GM21360 (cell line): ENCODE measurements around the gene ARFGAP2.

Source experiments
- ATAC-seq: cut with Tn5 transposase; IDR thresholded peaks from one replicate; pipeline ENCODE4 v1.9.1; 2021; ENCODE audit warnings: mild to moderate bottlenecking, moderate library complexity; ENCODE audit not compliant: unreplicated experiment

Gene ARFGAP2

GRCh38 chr11:47187723-47188122 lies 11.0 kb upstream of the ARFGAP2 start:
- ATAC-seq: no peak

GRCh38 chr11:47186700-47187695 lies 10.3 kb upstream of the ARFGAP2 start:
- peak; percentile 19 for ATAC-seq

GRCh38 chr11:47186076-47186699 lies 9.5 kb upstream of the ARFGAP2 start, which contains the start of gene PACSIN3:
TSS of gene PACSIN3 (minus strand) at chr11:47186434. CDS start at chr11:47182727, 3,707 bp downstream.
- ATAC-seq: peak; percentile 53

GRCh38 chr11:47185305-47186075 lies 8.8 kb upstream of the ARFGAP2 start:
- ATAC-seq: peak; percentile 7

GRCh38 chr11:47184711-47185304 lies 8.1 kb upstream of the ARFGAP2 start:
- no peak for ATAC-seq

GRCh38 chr11:47183969-47184368 lies 7.3 kb upstream of the ARFGAP2 start:
- no peak for ATAC-seq

- no peak for ATAC-seq
Measured at GRCh38 chr11:47183031-47183856, 6.6 kb upstream of the ARFGAP2 start.

GRCh38 chr11:47182380-47182779 lies 5.7 kb upstream of the ARFGAP2 start:
- no peak for ATAC-seq

GRCh38 chr11:47181271-47181670 lies 4.6 kb upstream of the ARFGAP2 start:
- no peak for ATAC-seq

- ATAC-seq: no peak
Measured at GRCh38 chr11:47180006-47180787, 3.5 kb upstream of the ARFGAP2 start.

GRCh38 chr11:47179655-47179991 lies 2.9 kb upstream of the ARFGAP2 start:
- no peak for ATAC-seq

- no peak for ATAC-seq
Measured at GRCh38 chr11:47178737-47179654, 2.3 kb upstream of the ARFGAP2 start.

GRCh38 chr11:47178316-47178715 lies 1.6 kb upstream of the ARFGAP2 start:
- no peak for ATAC-seq

GRCh38 chr11:47177846-47178245 lies 1.2 kb upstream of the ARFGAP2 start:
- ATAC-seq: no peak

GRCh38 chr11:47177229-47177845 lies 658 bp upstream of the ARFGAP2 start:
- peak; percentile 44 for ATAC-seq

GRCh38 chr11:47175746-47176327 lies 842 bp downstream of the ARFGAP2 start:
- no peak for ATAC-seq

GRCh38 chr11:47172740-47173336 lies 3.8 kb downstream of the ARFGAP2 start:
- ATAC-seq: no peak
